Putamen (tissue), 1 donor: ENCODE measurements around the gene ARHGAP30.
"Not testable (repeated sequence)": the region's sequence is repeated elsewhere in the genome, so short reads cannot be mapped to it uniquely, and the experiment has no call there.

Experiments
- DNase-seq: peaks from one replicate; pipeline ENCODE4 v3.0.0-alpha.2; 2016; ENCODE audit warnings: low spot score

Gene ARHGAP30

GRCh38 chr1:161037661-161038522 is 31.8 kb downstream of the ARHGAP30 start:
- no peak for DNase-seq

GRCh38 chr1:161033751-161034150 is 35.9 kb downstream of the ARHGAP30 start:
- no peak for DNase-seq

- DNase-seq = no peak
Observed at GRCh38 chr1:161032409-161032808, 37.3 kb downstream of the ARHGAP30 start.

GRCh38 chr1:161031874-161032273 is 37.8 kb downstream of the ARHGAP30 start:
- DNase-seq = no peak

- not testable (repeated sequence) for DNase-seq
Observed at GRCh38 chr1:161029466-161029865, 40.2 kb downstream of the ARHGAP30 start.

- DNase-seq = not testable (repeated sequence)
Observed at GRCh38 chr1:161026954-161027353, 42.7 kb downstream of the ARHGAP30 start.

GRCh38 chr1:161022432-161022831 is 47.3 kb downstream of the ARHGAP30 start:
- DNase-seq = not testable (repeated sequence)

GRCh38 chr1:161021970-161022353 is 47.7 kb downstream of the ARHGAP30 start:
- no peak for DNase-seq

GRCh38 chr1:161021165-161021969 is 48.3 kb downstream of the ARHGAP30 start:
- DNase-seq = peak; percentile 75

GRCh38 chr1:161020509-161021164 is 49.1 kb downstream of the ARHGAP30 start, which contains the start of gene F11R:
Gene F11R, minus strand, starts transcription at chr1:161021152. Its CDS starts 79 bp downstream, at chr1:161021073.
- no peak for DNase-seq

- no peak for DNase-seq
Observed at GRCh38 chr1:161019751-161020495, 49.8 kb downstream of the ARHGAP30 start.

GRCh38 chr1:161019111-161019660 is 50.5 kb downstream of the ARHGAP30 start:
- not testable (repeated sequence) for DNase-seq

- DNase-seq = no peak
Observed at GRCh38 chr1:161018631-161018930, 51.1 kb downstream of the ARHGAP30 start.

- no peak for DNase-seq
Observed at GRCh38 chr1:161017756-161018630, 51.7 kb downstream of the ARHGAP30 start.

- DNase-seq = not testable (repeated sequence)
Observed at GRCh38 chr1:161017181-161017580, 52.5 kb downstream of the ARHGAP30 start.

GRCh38 chr1:161016683-161017082 is 53.0 kb downstream of the ARHGAP30 start:
- not testable (repeated sequence) for DNase-seq

- peak; percentile 48 for DNase-seq
Observed at GRCh38 chr1:161013488-161014230, 56.0 kb downstream of the ARHGAP30 start.

GRCh38 chr1:161013131-161013487 is 56.6 kb downstream of the ARHGAP30 start:
- no peak for DNase-seq

GRCh38 chr1:161012420-161012819 is 57.3 kb downstream of the ARHGAP30 start:
- DNase-seq = no peak
